IMR-90 (cell line): ENCODE results near the gene GDF15. TPM values are rescaled to one million over a fixed set of nuclear protein-coding genes. Genes with fewer than 3 reads are reported as not detected.
A peak's percentile ranks its signal among the peaks of the same experiment; 100 is the strongest.

Source experiments
- ATAC-seq: fragments of 200-7000 bp; cut with Tn5 transposase; 2 replicates; pipeline ENCODE4 v1.9.1; 2020; ENCODE audit warnings: low read depth, mild to moderate bottlenecking, moderate library complexity
- BruUV-seq: library from RNA; stranded (reverse); fragments of 400-500 nt; replicated peaks from 2 replicates; lab custom pipeline; 2021; lab: Mats Ljungman, UMichigan
- CTCF ChIA-PET: fragments of 300-600 bp; formaldehyde crosslinking; extraction: SDS; loops from one replicate; lab custom pipeline; 2021; ENCODE audit warnings: antibody characterized with exemption; lab: Yijun Ruan, JAX
- POLR2A ChIA-PET: fragments of 300-600 bp; sonication (Branson Sonifier 250); formaldehyde crosslinking; loops from one replicate; lab custom pipeline; 2022; ENCODE audit warnings: antibody characterized with exemption; ENCODE audit not compliant: unreplicated experiment; lab: Charles Lee
- DNase-seq: peaks from one replicate; pipeline ENCODE4 v3.0.0; 2013
- H2AFZ ChIP-seq: replicated peaks from 2 replicates; pipeline ENCODE3; 2013; ENCODE audit warnings: low read length, mild to moderate bottlenecking; ENCODE audit not compliant: poor library complexity
- H2AK5ac ChIP-seq: 2 replicates; pipeline ENCODE4 v1.6.1; 2013; ENCODE audit warnings: low read depth, low read length, inconsistent platforms
- H2AK9ac ChIP-seq: replicated peaks from 2 replicates; pipeline ENCODE3; 2013; ENCODE audit warnings: mild to moderate bottlenecking, low read depth, low read length, moderate library complexity; ENCODE audit not compliant: poor library complexity
- H2BK120ac ChIP-seq: 2 replicates; pipeline ENCODE4 v1.6.1; 2013; ENCODE audit warnings: low read depth, low read length, inconsistent platforms
- H2BK15ac ChIP-seq: 3 replicates; pipeline ENCODE4 v1.6.1; 2013; ENCODE audit warnings: low read depth, low read length, inconsistent platforms
- H2BK20ac ChIP-seq: 2 replicates; pipeline ENCODE4 v1.6.1; 2013; ENCODE audit warnings: low read depth, mild to moderate bottlenecking, inconsistent platforms, low read length, moderate library complexity
- H2BK5ac ChIP-seq: 2 replicates; pipeline ENCODE4 v1.6.1; 2013; ENCODE audit warnings: mild to moderate bottlenecking, low read depth, low read length, inconsistent platforms; ENCODE audit not compliant: poor library complexity, severe bottlenecking
- H3K14ac ChIP-seq: replicated peaks from 2 replicates; pipeline ENCODE4 v1.6.1; 2013; ENCODE audit warnings: low read depth, low read length, inconsistent platforms
- H3K18ac ChIP-seq: 2 replicates; pipeline ENCODE4 v1.6.1; 2013; ENCODE audit warnings: low read depth, low read length, control low read depth
- H3K23ac ChIP-seq: 2 replicates; pipeline ENCODE4 v1.6.1; 2013; ENCODE audit warnings: low read depth, low read length, inconsistent platforms
- H3K27ac ChIP-seq: 2 replicates; pipeline ENCODE4 v1.5.1; 2013; ENCODE audit warnings: mild to moderate bottlenecking, control low read depth, low read length; ENCODE audit not compliant: insufficient read depth
- H3K27me3 ChIP-seq: 2 replicates; pipeline ENCODE4 v1.6.1; 2013; ENCODE audit warnings: low read length; ENCODE audit not compliant: control insufficient read depth, insufficient read depth
- H3K36me3 ChIP-seq: 2 replicates; pipeline ENCODE4 v1.6.1; 2013; ENCODE audit warnings: low read length, mixed read lengths; ENCODE audit not compliant: control insufficient read depth, insufficient read depth
- H3K4ac ChIP-seq: 2 replicates; pipeline ENCODE4 v1.6.1; 2013; ENCODE audit warnings: low read depth, low read length, inconsistent platforms
- H3K4me1 ChIP-seq: 2 replicates; pipeline ENCODE4 v1.6.1; 2013; ENCODE audit warnings: low read length, mixed read lengths; ENCODE audit not compliant: control insufficient read depth, insufficient read depth
- H3K4me2 ChIP-seq: 2 replicates; pipeline ENCODE4 v1.6.1; 2013; ENCODE audit warnings: low read depth, mild to moderate bottlenecking, control low read depth, low read length, moderate library complexity
- H3K4me3 ChIP-seq: 2 replicates; pipeline ENCODE4 v1.5.1; 2013; ENCODE audit warnings: low read depth, mild to moderate bottlenecking, control low read depth, low read length, moderate library complexity; ENCODE audit not compliant: insufficient read depth
- H3K56ac ChIP-seq: 2 replicates; pipeline ENCODE4 v1.6.1; 2013; ENCODE audit warnings: low read length, inconsistent platforms; ENCODE audit not compliant: insufficient read depth; ENCODE audit errors: extremely low read depth
- H3K79me1 ChIP-seq, 2 experiments: 2 replicates each; pipeline ENCODE4 v1.6.1; 2013; ENCODE audit warnings: low read length in 2 of 2, inconsistent platforms in 1 of 2, low read depth in 1 of 2
- H3K9ac ChIP-seq: 2 replicates; pipeline ENCODE4 v1.6.1; 2013; ENCODE audit warnings: low read depth, low read length, control low read depth
- H3K9me1 ChIP-seq: 2 replicates; pipeline ENCODE4 v1.6.1; 2013; ENCODE audit warnings: low read length, inconsistent platforms; ENCODE audit not compliant: insufficient read depth
- H3K9me3 ChIP-seq: 2 replicates; pipeline ENCODE4 v1.6.1; 2013; ENCODE audit warnings: low read length; ENCODE audit not compliant: control insufficient read depth, insufficient read depth
- H4K20me1 ChIP-seq: 2 replicates; pipeline ENCODE4 v1.6.1; 2013; ENCODE audit warnings: low read length, inconsistent platforms; ENCODE audit not compliant: insufficient read depth
- H4K5ac ChIP-seq: 2 replicates; pipeline ENCODE4 v1.6.1; 2013; ENCODE audit warnings: mild to moderate bottlenecking, low read depth, low read length, control low read depth
- H4K8ac ChIP-seq, 2 experiments: 2 replicates each; pipeline ENCODE4 v1.6.1; 2013; ENCODE audit warnings: low read depth in 2 of 2, low read length in 2 of 2, control low read depth in 1 of 2, inconsistent platforms in 1 of 2
- H4K91ac ChIP-seq: 2 replicates; pipeline ENCODE4 v1.6.1; 2013; ENCODE audit warnings: low read depth, low read length, inconsistent platforms; ENCODE audit not compliant: insufficient read depth
- BHLHE40 ChIP-seq: fragments of 150-350 bp; IDR thresholded peaks from 2 replicates; pipeline ENCODE4 v1.6.1; 2016; ENCODE audit warnings: mild to moderate bottlenecking, low read depth, low read length
- CEBPB ChIP-seq: IDR thresholded peaks from 2 replicates; pipeline ENCODE4 v1.6.1; 2012; ENCODE audit warnings: low read depth, low read length, improper control_type of control experiment
- CHD1 ChIP-seq: IDR thresholded peaks from 2 replicates; pipeline ENCODE4 v1.6.1; 2012; ENCODE audit warnings: low read depth, low read length, improper control_type of control experiment
- FOS ChIP-seq: fragments of 150-350 bp; IDR thresholded peaks from 2 replicates; pipeline ENCODE4 v1.6.1; 2016; ENCODE audit warnings: low read depth, low read length
- MAZ ChIP-seq: IDR thresholded peaks from 2 replicates; pipeline ENCODE4 v1.6.1; 2012; ENCODE audit warnings: low read depth, mild to moderate bottlenecking, low read length, improper control_type of control experiment, moderate library complexity, borderline replicate concordance
- MXI1 ChIP-seq: IDR thresholded peaks from 2 replicates; pipeline ENCODE4 v1.6.1; 2012; ENCODE audit warnings: low read depth, mild to moderate bottlenecking, low read length, moderate library complexity, borderline replicate concordance
- NFE2L2 ChIP-seq: fragments of 150-350 bp; IDR thresholded peaks from 2 replicates; pipeline ENCODE4 v1.6.1; 2016; ENCODE audit warnings: low read depth, mild to moderate bottlenecking, low read length
- POLR2A ChIP-seq: IDR thresholded peaks from 2 replicates; pipeline ENCODE4 v1.6.1; 2012; ENCODE audit warnings: mild to moderate bottlenecking, low read depth, low read length
- RAD21 ChIP-seq: IDR thresholded peaks from 2 replicates; pipeline ENCODE4 v1.6.1; 2012; ENCODE audit warnings: low read length, improper control_type of control experiment
- RCOR1 ChIP-seq: IDR thresholded peaks from 2 replicates; pipeline ENCODE4 v1.6.1; 2012; ENCODE audit warnings: mild to moderate bottlenecking, low read length, improper control_type of control experiment; ENCODE audit not compliant: insufficient replicate concordance
- RFX5 ChIP-seq: IDR thresholded peaks from 2 replicates; pipeline ENCODE4 v1.8.0; 2012; ENCODE audit warnings: low read depth, mild to moderate bottlenecking, low read length, moderate library complexity
- SMC3 ChIP-seq: fragments of 150-350 bp; IDR thresholded peaks from 2 replicates; pipeline ENCODE4 v1.6.1; 2016; ENCODE audit warnings: low read depth, mild to moderate bottlenecking, antibody characterized with exemption, low read length, moderate library complexity
- USF2 ChIP-seq: fragments of 150-350 bp; IDR thresholded peaks from 2 replicates; pipeline ENCODE4 v1.6.1; 2017; ENCODE audit warnings: mild to moderate bottlenecking, antibody characterized with exemption, low read length, low read depth
- WGBS, 2 experiments: methylation state at CpG; one replicate each; pipeline versions ENCODE4 v1.1.5 to v1.1.7; 2013; ENCODE audit warnings: missing lambda C conversion rate in 2 of 2; ENCODE audit not compliant: insufficient read length in 1 of 2; ENCODE audit errors: extremely low coverage in 2 of 2; 5-methylcytosine and 5-hydroxymethylcytosine counted together
- dilution Hi-C: fragments of 300-500 bp; cut with HindIII; formaldehyde crosslinking; loops from one replicate; pipeline ENCODE4 v1.14.3; 2018; ENCODE audit warnings: low sequenced_read_pairs; ENCODE audit not compliant: unreplicated experiment
- in situ Hi-C: fragments of 300-500 bp; cut with MboI; formaldehyde crosslinking; loops from 3 replicates; pipeline ENCODE4 v1.14.3; 2019; ENCODE audit warnings: low sequenced_read_pairs, inconsistent platforms, mixed read lengths
- intact Hi-C: fragments of 100-400 bp; cut with micrococcal nuclease; formaldehyde crosslinking; loops from 2 replicates; pipeline ENCODE4 v1.10.0; 2022
- polyA plus RNA-seq, 3 experiments: library from polyadenylated mRNA; depleted of rRNA; stranded (reverse); fragments of >200 nt; gene quantifications; 2 replicates each; pipeline ENCODE4 v1.2.3, GENCODE V29; 2012; ENCODE audit warnings: low replicate concordance in 1 of 3
- total RNA-seq: library from RNA; depleted of rRNA; stranded (reverse); fragments of >200 nt; gene quantifications from 2 replicates; pipeline ENCODE4 v1.2.3, GENCODE V29; 2012
- TF ChIP-seq, protein P1 (sequence below): conservative IDR thresholded peaks from 2 replicates; pipeline ENCODE4 v1.5.1; 2012; ENCODE audit warnings: mild to moderate bottlenecking, low read depth, low read length, improper control_type of control experiment
- TF ChIP-seq, protein P2 (sequence below): fragments of 150-350 bp; IDR thresholded peaks from 2 replicates; pipeline ENCODE4 v1.6.1; 2016; ENCODE audit warnings: low read depth, mild to moderate bottlenecking, low read length, moderate library complexity, borderline replicate concordance

Gene GDF15
- total and polyA plus RNA-seq, 2 of the 4 experiments (the other 2 are of a cell fraction): 5.6 to 49.8 TPM

DNA sequence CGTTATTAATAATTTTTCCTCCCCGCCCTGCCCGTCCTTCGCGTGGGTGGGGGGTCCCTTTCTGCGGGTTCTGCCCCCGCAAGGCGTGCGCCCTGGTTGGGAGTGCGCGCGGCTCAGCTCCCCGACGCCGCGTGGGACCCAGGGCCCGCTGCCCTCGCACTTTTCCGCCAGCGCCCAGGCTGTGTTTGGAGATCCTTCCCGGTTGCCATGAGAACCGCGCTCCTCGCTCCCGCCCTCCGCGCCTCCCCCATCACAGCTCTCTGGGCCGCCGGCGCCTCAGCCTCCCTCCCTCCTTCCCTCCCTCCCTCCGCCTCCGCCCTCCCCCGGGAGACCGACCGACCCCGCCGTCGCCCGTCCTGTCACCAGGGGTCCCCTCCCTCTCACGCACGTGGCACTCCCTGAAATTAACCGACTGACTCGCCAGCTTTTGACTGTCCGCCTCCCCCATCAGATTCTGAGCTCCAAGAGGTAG is 30.9 kb downstream of the GDF15 start:
- Histone ChIP-seq H3K27me3 (no peaks in the 10 kb centered on the region), H2BK15ac (peak overlapping the region; percentile 91), H4K8ac (peak overlapping the region; percentile 88 to 99), H3K4me3 (peak overlapping the region; percentile 32), H2AK5ac (peak overlapping the region; percentile 98), H3K9me3 (no peaks in the 10 kb centered on the region), H3K4me2 (peak overlapping the region; percentile 87), H3K9me1 (peaks cover 16% of the 10 kb centered on the region; the same call in 1 of the 2 replicates), H3K23ac (peak overlapping the region; percentile 98), H2BK5ac (peak overlapping the region; percentile 84), H3K18ac (peak overlapping the region; percentile 82), H4K91ac (peak overlapping the region; percentile 98), H3K36me3 (no peaks in the 10 kb centered on the region), H4K20me1 (peaks cover 15% of the 10 kb centered on the region), H3K79me1 (peaks cover 0 to 32% of the 10 kb centered on the region in 2 experiments; a peak in 3 of 4 replicates), H3K4me1 (peaks cover 37% of the 10 kb centered on the region), H2BK20ac (peak overlapping the region; percentile 72), H3K27ac (peak overlapping the region; percentile 80), H2AFZ (peak overlapping the region; percentile 97), H3K56ac (peak overlapping the region; percentile 88), H3K9ac (peak overlapping the region; percentile 72), H3K14ac (peak overlapping the region; percentile 84), H3K4ac (peak overlapping the region; percentile 97), H2BK120ac (peak overlapping the region; percentile 89), H4K5ac (peak overlapping the region; percentile 96), H2AK9ac (peak overlapping the region; percentile 99)
- in situ Hi-C loops (loop anchor here (10.0 kb wide), 2 partner anchors 222 to 302 kb away; partner anchors contain the start of gene MPV17L2), dilution Hi-C loops (no loop called here), intact Hi-C loops (loop anchor here (5.0 to 10.0 kb wide), 2 partner anchors 140 to 212 kb away; partner anchors contain the start of gene RAB3A)
- 0% methylated on average over 13 of the region's 44 CpGs; no CpG with 5 or more reads in 1 of the 2 experiments for WGBS, 2 experiments
- ATAC-seq: peak; percentile 55
- ChIA-PET POLR2A (interaction anchor here (1.1 kb wide), 1 partner anchor 135 kb away, joined by 4 read pairs; the partner anchor contains the start of gene JUND), CTCF (interaction anchor here (1.5 kb wide), 1 partner anchor 137 kb away, joined by 5 read pairs; no protein-coding TSS in a partner anchor)
- DNase-seq: peak; percentile 78
- BruUV-seq: no TSS peak
- TF ChIP-seq CHD1 (no peak), RCOR1 (no peak), RFX5 (no peak), FOS (no peak), MXI1 (0 out of 2 replicates have a peak, but pooled peaks have one; percentile 16), NFE2L2 (no peak), CEBPB (no peak), POLR2A (peak; percentile 33), MAZ (peak; percentile 98), USF2 (no peak), BHLHE40 (0 out of 2 replicates have a peak, but pooled peaks have one; percentile 1), RAD21 (no peak), SMC3 (no peak)
- TF ChIP-seq, protein P1, sequence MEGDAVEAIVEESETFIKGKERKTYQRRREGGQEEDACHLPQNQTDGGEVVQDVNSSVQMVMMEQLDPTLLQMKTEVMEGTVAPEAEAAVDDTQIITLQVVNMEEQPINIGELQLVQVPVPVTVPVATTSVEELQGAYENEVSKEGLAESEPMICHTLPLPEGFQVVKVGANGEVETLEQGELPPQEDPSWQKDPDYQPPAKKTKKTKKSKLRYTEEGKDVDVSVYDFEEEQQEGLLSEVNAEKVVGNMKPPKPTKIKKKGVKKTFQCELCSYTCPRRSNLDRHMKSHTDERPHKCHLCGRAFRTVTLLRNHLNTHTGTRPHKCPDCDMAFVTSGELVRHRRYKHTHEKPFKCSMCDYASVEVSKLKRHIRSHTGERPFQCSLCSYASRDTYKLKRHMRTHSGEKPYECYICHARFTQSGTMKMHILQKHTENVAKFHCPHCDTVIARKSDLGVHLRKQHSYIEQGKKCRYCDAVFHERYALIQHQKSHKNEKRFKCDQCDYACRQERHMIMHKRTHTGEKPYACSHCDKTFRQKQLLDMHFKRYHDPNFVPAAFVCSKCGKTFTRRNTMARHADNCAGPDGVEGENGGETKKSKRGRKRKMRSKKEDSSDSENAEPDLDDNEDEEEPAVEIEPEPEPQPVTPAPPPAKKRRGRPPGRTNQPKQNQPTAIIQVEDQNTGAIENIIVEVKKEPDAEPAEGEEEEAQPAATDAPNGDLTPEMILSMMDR: no peak
- TF ChIP-seq, protein P2, sequence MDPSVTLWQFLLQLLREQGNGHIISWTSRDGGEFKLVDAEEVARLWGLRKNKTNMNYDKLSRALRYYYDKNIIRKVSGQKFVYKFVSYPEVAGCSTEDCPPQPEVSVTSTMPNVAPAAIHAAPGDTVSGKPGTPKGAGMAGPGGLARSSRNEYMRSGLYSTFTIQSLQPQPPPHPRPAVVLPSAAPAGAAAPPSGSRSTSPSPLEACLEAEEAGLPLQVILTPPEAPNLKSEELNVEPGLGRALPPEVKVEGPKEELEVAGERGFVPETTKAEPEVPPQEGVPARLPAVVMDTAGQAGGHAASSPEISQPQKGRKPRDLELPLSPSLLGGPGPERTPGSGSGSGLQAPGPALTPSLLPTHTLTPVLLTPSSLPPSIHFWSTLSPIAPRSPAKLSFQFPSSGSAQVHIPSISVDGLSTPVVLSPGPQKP: no peak
